ENCODE results near the gene MAPRE2. TPM values are rescaled to one million over a fixed set of nuclear protein-coding genes. Genes with fewer than 3 reads are reported as not detected.

The MAPRE2 gene
- total and polyA plus RNA-seq, 5 donors = 52.8 to 108 (median 89.8) TPM

- intact Hi-C loops (cut with DNase I) = no loop called here
- ATAC-seq (peak; percentile 78 to 92), DNase-seq (peak; percentile 36 to 74 (median 70))
- Histone ChIP-seq H3K9me3 (ENCODE audit: control insufficient read depth, low read length) (no peaks in the 10 kb centered on the region), H3K27me3 (ENCODE audit: control insufficient read depth, insufficient read depth) (no peaks in the 10 kb centered on the region), H3K4me3 (ENCODE audit: low read length) (no peak overlapping the region), H3K27ac (ENCODE audit: low read length) (no peak overlapping the region), H3K4me1 (ENCODE audit: control insufficient read depth, insufficient read depth, low read length) (no peaks in the 10 kb centered on the region)
- 40% methylated on average over 5 of the region's 5 CpGs for WGBS
These were observed 30.2 kb upstream of the MAPRE2 start for GRCh38 chr18:35010993-35011392.

DNA sequence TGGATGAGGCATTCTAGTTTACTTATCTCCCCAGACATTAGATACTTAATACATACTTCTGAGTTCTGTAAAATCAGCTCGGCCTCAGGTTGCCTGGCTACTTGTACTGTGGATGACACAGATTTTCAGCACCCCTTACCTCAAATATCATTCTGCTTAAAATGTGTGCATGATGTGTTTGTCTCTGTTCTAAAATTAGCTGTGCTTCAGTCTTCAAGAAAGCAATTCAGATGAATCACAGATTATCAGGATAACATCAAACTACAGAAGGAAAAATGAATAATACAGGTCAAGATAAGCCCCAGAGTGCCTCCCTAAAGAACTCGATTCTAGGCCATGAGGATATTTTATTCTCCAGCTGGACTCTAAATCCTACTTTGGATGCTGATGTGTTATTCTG, 21.3 kb upstream of the MAPRE2 start:
- intact Hi-C loops (cut with DNase I) = no loop called here
- ATAC-seq = no peak
- Histone ChIP-seq H3K27me3 (ENCODE audit: control insufficient read depth, insufficient read depth) (no peaks in the 10 kb centered on the region), H3K4me1 (ENCODE audit: control insufficient read depth, insufficient read depth, low read length) (no peaks in the 10 kb centered on the region), H3K9me3 (ENCODE audit: control insufficient read depth, low read length) (no peaks in the 10 kb centered on the region), H3K4me3 (ENCODE audit: low read length) (no peak overlapping the region), H3K27ac (ENCODE audit: low read length) (no peak overlapping the region)
- 53% methylated on average over 2 of the region's 2 CpGs for WGBS
- DNase-seq = no peak

DNA sequence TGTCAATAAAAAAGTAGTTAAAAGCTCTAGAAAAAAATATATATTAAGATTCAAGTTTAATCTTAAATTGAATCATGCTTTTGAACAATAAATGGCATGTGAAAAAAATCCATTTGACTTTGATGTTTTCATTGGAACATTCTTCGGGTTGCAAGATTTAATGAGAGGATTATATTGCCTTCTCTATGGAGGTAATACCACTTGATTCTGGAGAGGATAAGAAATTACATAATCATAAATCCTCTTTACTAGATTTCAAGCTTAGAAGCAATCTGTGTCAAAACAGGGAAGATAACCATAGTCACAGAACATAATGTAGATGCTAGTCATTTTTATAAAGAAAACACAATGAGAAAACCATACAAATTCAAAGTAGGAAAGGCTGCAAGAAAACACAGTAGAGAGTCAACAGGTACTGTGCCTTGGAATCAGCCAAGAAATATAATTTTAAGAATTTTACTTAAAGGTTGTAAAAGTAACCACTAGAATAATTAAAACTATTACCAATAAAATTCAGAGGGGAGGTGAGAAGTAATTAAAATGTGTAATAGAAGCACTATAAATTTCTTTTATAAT, 18.7 kb upstream of the MAPRE2 start:
- Histone ChIP-seq H3K27me3 (ENCODE audit: control insufficient read depth, insufficient read depth) (no peaks in the 10 kb centered on the region), H3K9me3 (ENCODE audit: control insufficient read depth, low read length) (no peaks in the 10 kb centered on the region), H3K27ac (ENCODE audit: low read length) (no peak overlapping the region), H3K4me3 (ENCODE audit: low read length) (no peak overlapping the region), H3K4me1 (ENCODE audit: control insufficient read depth, insufficient read depth, low read length) (peaks cover 1% of the 10 kb centered on the region)
- WGBS = 96% methylated on average over 1 of the region's 1 CpG
- intact Hi-C loops (cut with DNase I) = no loop called here
- ATAC-seq (no peak), DNase-seq (no peak)

DNA sequence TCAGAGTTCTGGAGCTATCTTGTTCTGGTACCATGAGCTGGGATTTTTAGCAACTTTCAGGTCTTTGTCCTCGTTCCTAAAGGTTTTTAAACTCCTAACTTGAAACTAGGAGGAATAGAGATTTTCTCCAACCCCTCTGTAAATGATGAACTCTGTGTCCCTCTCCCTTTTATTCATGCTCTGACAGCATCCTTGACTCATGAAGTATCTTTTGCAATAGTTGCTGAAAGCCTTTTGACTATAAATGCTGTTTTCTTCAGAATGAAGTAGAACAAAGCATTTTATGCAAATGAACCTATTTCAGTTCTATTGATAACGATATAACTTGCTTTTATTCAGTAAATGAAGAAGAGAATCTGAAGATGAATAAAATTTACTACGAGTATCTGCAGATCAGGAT, 17.0 kb upstream of the MAPRE2 start:
- intact Hi-C loops (cut with DNase I) = no loop called here
- no peak overlapping the region for H3K27ac ChIP-seq (ENCODE audit: low read length)
- no peaks in the 10 kb centered on the region for H3K27me3 ChIP-seq (ENCODE audit: control insufficient read depth, insufficient read depth)
- H3K9me3 ChIP-seq (ENCODE audit: control insufficient read depth, low read length) = no peaks in the 10 kb centered on the region
- DNase-seq (no peak), ATAC-seq (no peak)
- 77% methylated on average over 3 of the region's 3 CpGs for WGBS
- H3K4me3 ChIP-seq (ENCODE audit: low read length) = no peak overlapping the region
- peaks cover 1% of the 10 kb centered on the region for H3K4me1 ChIP-seq (ENCODE audit: control insufficient read depth, insufficient read depth, low read length)

DNA sequence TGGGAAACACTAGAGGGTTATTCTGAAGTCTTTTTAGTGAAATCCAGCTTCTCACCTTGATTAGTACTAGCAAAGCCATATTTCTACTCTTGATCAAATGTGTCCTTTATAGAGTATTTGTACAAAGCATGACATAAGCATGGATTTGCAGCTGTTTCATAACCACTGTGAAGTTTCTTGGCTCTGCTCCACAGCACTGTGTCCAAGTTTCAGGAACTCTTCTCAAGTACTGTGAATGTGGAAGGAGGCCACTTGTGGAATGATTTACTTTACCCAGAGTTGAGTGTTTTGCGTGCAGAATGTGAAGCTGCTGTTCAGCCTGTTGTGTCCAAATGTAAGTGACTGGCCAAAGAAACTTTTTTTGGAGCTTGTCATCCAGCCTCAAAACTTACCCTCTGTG, 16.2 kb upstream of the MAPRE2 start:
- intact Hi-C loops (cut with DNase I) = no loop called here
- H3K9me3 ChIP-seq (ENCODE audit: control insufficient read depth, low read length) = no peaks in the 10 kb centered on the region
- no peaks in the 10 kb centered on the region for H3K27me3 ChIP-seq (ENCODE audit: control insufficient read depth, insufficient read depth)
- DNase-seq = peak; percentile 73 to 85 (median 75)
- 14% methylated on average over 1 of the region's 1 CpG for WGBS
- H3K4me3 ChIP-seq (ENCODE audit: low read length) = no peak overlapping the region
- H3K27ac ChIP-seq (ENCODE audit: low read length) = no peak overlapping the region
- H3K4me1 ChIP-seq (ENCODE audit: control insufficient read depth, insufficient read depth, low read length) = peaks cover 1% of the 10 kb centered on the region
- ATAC-seq = peak; percentile 87 to 92

GRCh38 chr18:35026407-35027061, 14.7 kb upstream of the MAPRE2 start:
- intact Hi-C loops (cut with DNase I) = no loop called here
- WGBS = 92% methylated on average over 5 of the region's 5 CpGs
- DNase-seq = no peak
- Histone ChIP-seq H3K4me3 (ENCODE audit: low read length) (no peak overlapping the region), H3K27me3 (ENCODE audit: control insufficient read depth, insufficient read depth) (no peaks in the 10 kb centered on the region), H3K27ac (ENCODE audit: low read length) (no peak overlapping the region), H3K4me1 (ENCODE audit: control insufficient read depth, insufficient read depth, low read length) (peaks cover 1% of the 10 kb centered on the region), H3K9me3 (ENCODE audit: control insufficient read depth, low read length) (no peaks in the 10 kb centered on the region)
- ATAC-seq = no peak

- Histone ChIP-seq H3K4me1 (ENCODE audit: control insufficient read depth, insufficient read depth, low read length) (peaks cover 1% of the 10 kb centered on the region), H3K9me3 (ENCODE audit: control insufficient read depth, low read length) (no peaks in the 10 kb centered on the region), H3K27me3 (ENCODE audit: control insufficient read depth, insufficient read depth) (no peaks in the 10 kb centered on the region), H3K4me3 (ENCODE audit: low read length) (no peak overlapping the region), H3K27ac (ENCODE audit: low read length) (no peak overlapping the region)
- intact Hi-C loops (cut with DNase I) = no loop called here
- 94% methylated on average over 1 of the region's 1 CpG for WGBS
- DNase-seq (no peak), ATAC-seq (no peak)
These were observed 14.0 kb upstream of the MAPRE2 start for GRCh38 chr18:35027206-35027605.

GRCh38 chr18:35028536-35028935, 12.7 kb upstream of the MAPRE2 start:
- DNase-seq = no peak
- ATAC-seq = peak in 1 of 2 donors; percentile 68
- Histone ChIP-seq H3K9me3 (ENCODE audit: control insufficient read depth, low read length) (no peaks in the 10 kb centered on the region), H3K27me3 (ENCODE audit: control insufficient read depth, insufficient read depth) (no peaks in the 10 kb centered on the region), H3K4me1 (ENCODE audit: control insufficient read depth, insufficient read depth, low read length) (peaks cover 1% of the 10 kb centered on the region), H3K27ac (ENCODE audit: low read length) (no peak overlapping the region), H3K4me3 (ENCODE audit: low read length) (no peak overlapping the region)
- WGBS = 71% methylated on average over 2 of the region's 2 CpGs
- intact Hi-C loops (cut with DNase I) = no loop called here

- Histone ChIP-seq H3K4me1 (ENCODE audit: control insufficient read depth, insufficient read depth, low read length) (peaks cover 1% of the 10 kb centered on the region), H3K9me3 (ENCODE audit: control insufficient read depth, low read length) (no peaks in the 10 kb centered on the region), H3K27ac (ENCODE audit: low read length) (no peak overlapping the region), H3K4me3 (ENCODE audit: low read length) (no peak overlapping the region), H3K27me3 (ENCODE audit: control insufficient read depth, insufficient read depth) (no peaks in the 10 kb centered on the region)
- ATAC-seq = peak in 1 of 2 donors; percentile 60
- 63% methylated on average over 4 of the region's 4 CpGs for WGBS
- intact Hi-C loops (cut with DNase I) = no loop called here
- DNase-seq = peak; percentile 42 to 60 (median 43)
These were observed 12.1 kb upstream of the MAPRE2 start for GRCh38 chr18:35029103-35029502.

GRCh38 chr18:35029770-35030169, 11.4 kb upstream of the MAPRE2 start:
- H3K27me3 ChIP-seq (ENCODE audit: control insufficient read depth, insufficient read depth) = no peaks in the 10 kb centered on the region
- peaks cover 1% of the 10 kb centered on the region for H3K4me1 ChIP-seq (ENCODE audit: control insufficient read depth, insufficient read depth, low read length)
- DNase-seq (no peak), ATAC-seq (peak; percentile 40 to 50)
- intact Hi-C loops (cut with DNase I) = no loop called here
- H3K27ac ChIP-seq (ENCODE audit: low read length) = peak overlapping the region; percentile 48
- H3K9me3 ChIP-seq (ENCODE audit: control insufficient read depth, low read length) = no peaks in the 10 kb centered on the region
- H3K4me3 ChIP-seq (ENCODE audit: low read length) = peak overlapping the region; percentile 40
- WGBS = 16% methylated on average over 3 of the region's 3 CpGs

DNA sequence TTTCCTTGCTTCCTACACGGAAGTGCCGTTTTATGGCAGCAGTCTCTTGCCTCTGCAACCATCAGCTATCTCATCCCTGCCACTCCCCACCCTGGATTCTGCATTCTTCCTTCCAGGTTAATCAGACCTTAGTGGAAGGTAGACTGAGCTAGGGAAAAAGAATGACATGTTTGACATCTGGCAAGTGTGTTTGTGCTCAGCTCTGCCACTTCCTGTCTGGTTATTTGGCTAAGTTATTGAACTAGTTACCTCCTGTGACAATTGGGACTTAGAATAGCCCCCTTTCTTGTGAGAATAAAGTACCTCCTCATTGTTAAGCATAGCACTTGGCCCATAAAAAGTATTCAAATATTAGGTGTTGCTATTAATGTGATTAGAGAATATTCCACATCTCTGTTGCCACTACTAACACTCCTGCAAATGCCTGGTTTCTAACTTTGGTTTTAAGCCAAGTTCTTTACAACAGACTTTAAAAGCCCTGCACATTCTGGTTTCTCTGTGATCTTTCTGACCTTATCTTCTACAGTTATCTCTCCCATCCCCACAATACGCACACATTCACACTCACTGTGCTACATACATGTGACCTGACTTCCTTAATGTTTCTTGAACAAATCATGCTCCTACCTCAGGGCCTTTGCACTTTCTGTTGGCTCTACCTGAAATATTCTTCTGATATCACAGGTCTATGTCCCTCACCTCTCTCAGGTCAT, 10.8 kb upstream of the MAPRE2 start:
- H3K4me3 ChIP-seq (ENCODE audit: low read length) = peak overlapping the region; percentile 40
- peak overlapping the region; percentile 48 for H3K27ac ChIP-seq (ENCODE audit: low read length)
- intact Hi-C loops (cut with DNase I) = no loop called here
- no peaks in the 10 kb centered on the region for H3K4me1 ChIP-seq (ENCODE audit: control insufficient read depth, insufficient read depth, low read length)
- DNase-seq = no peak
- no peak for ATAC-seq
- no peaks in the 10 kb centered on the region for H3K9me3 ChIP-seq (ENCODE audit: control insufficient read depth, low read length)
- 37% methylated on average over 3 of the region's 3 CpGs for WGBS
- H3K27me3 ChIP-seq (ENCODE audit: control insufficient read depth, insufficient read depth) = no peaks in the 10 kb centered on the region

Measured in right cardiac atrium (tissue), 5 donors.